BLaER1 (cell line): ENCODE results near the gene SKIDA1.
A peak's percentile ranks its signal among the peaks of the same experiment; 100 is the strongest.

Experiments used
- H3K27ac ChIP-seq: shearing (Covaris generic); formaldehyde crosslinking; 2 replicates; pipeline ENCODE4 v1.8.1; 2022
- H3K27me3 ChIP-seq: shearing (Covaris generic); formaldehyde crosslinking; 2 replicates; pipeline ENCODE4 v1.8.1; 2022
- H3K36me3 ChIP-seq: shearing (Covaris generic); formaldehyde crosslinking; 2 replicates; pipeline ENCODE4 v1.8.1; 2022
- H3K4me1 ChIP-seq: shearing (Covaris generic); formaldehyde crosslinking; 2 replicates; pipeline ENCODE4 v1.8.1; 2022
- H3K4me2 ChIP-seq: shearing (Covaris generic); formaldehyde crosslinking; 2 replicates; pipeline ENCODE4 v1.8.1; 2022
- H3K4me3 ChIP-seq: shearing (Covaris generic); formaldehyde crosslinking; 2 replicates; pipeline ENCODE4 v1.8.1; 2022
- H3K9ac ChIP-seq: shearing (Covaris generic); formaldehyde crosslinking; 2 replicates; pipeline ENCODE4 v1.8.1; 2022
- H3K9me3 ChIP-seq: shearing (Covaris generic); formaldehyde crosslinking; 2 replicates; pipeline ENCODE4 v1.8.1; 2022
- H4K20me1 ChIP-seq: shearing (Covaris generic); formaldehyde crosslinking; 2 replicates; pipeline ENCODE4 v1.8.1; 2022
- Cebpa-rat ChIP-seq: shearing (Covaris generic); IDR thresholded peaks from 2 replicates; pipeline ENCODE4 v1.8.1; 2022

The SKIDA1 gene

DNA sequence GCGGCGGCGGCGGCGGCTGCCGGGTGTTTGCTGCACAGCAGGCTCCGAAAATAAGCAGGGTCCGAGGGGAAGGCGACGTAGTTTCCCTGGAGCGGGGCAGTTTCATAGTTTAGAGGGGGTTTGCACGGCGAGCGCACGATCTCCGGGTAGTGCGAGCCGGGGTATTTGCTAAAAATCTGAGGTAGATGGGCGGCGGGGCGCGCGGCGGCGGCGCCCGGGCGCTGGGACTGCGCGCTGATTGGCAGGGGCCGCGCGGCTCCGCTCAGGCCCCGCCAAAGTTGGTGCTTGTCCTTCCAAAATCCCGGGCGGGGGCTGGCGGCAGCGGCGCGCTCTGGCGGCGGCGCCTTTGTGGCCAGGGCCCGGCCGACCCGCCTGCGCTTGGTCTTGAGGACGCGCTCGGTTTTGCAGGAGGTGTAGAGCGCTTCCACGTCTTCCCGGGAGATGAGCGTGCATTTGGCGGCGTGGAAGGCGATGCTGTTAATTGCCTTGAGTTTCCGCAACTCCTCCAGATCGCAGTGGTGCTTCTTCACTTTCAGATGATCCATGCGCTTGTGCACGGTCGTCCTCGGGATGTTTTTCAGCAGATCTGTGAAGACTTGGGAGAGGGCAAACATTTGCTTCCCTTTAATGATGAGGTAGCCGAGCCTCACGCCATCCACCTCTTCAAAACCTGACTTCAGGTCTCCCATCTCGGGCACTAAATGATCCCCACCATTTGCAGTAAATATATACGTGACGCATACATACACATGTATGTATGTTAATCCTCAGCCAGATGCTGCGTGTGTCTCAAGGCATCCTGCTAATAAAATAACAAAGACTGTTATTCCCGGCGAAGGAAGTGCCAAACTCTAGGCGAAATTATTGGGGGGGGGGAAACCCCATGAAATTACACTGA is 8.1 kb downstream of the SKIDA1 start:
- TF ChIP-seq Cebpa-rat, result no peak
- H4K20me1 ChIP-seq, result peaks cover 95% of the 10 kb centered on the region
- no peaks in the 10 kb centered on the region for H3K9me3 ChIP-seq
- H3K27ac ChIP-seq, result no peak overlapping the region
- no peak overlapping the region for H3K9ac ChIP-seq
- H3K4me1 ChIP-seq, result peaks cover 6% of the 10 kb centered on the region
- peak overlapping the region; percentile 49 for H3K4me3 ChIP-seq
- peaks cover 100% of the 10 kb centered on the region for H3K27me3 ChIP-seq
- H3K4me2 ChIP-seq, result peak overlapping the region; percentile 72
- no peaks in the 10 kb centered on the region for H3K36me3 ChIP-seq

DNA sequence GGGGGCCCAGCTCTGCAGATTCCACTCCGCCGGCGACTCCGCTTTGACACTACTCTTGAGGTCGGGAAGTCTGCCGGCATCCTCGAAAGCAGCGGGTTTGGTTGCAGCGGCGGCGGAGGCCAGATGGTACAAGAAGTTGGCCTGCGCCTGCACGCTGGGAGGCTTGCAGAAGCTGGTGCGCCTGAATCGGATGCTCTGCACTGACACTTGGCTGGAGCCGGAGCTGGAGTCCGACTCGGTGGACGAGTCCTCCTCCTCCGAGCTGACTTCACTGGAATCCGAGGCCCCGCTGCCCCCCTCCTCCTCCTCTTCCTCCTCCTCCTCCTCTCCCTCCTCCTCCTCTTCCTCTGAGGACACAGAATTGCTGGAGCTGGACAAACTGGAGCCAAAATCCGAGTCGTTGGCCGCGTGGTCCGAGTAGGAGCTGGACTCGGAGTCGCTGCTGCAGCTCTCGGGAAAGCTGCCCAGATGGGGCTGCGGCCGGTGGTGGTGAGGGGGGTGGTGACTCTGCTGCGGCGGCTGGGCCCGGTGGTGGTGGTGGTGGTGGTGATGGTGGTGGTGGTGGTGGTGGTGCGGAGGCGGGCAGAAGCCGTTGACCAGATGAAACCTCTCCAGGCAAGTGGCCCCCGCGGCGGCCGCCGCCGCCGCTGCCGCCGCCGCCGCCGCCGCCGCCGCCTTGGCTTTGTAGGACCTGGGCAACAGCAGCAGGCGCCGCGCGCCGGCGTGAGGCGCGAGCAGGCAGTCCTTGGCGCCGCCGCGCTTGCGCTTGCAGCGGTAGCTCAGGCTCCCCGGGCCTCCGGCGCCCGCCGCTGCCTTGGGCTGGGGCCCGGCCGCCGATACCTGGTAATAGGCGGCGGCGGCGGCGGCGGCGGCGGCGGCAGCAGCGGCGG is 9.0 kb downstream of the SKIDA1 start:
- Histone ChIP-seq H3K9ac (no peak overlapping the region), H3K4me1 (peaks cover 6% of the 10 kb centered on the region), H4K20me1 (peaks cover 98% of the 10 kb centered on the region), H3K4me2 (peak overlapping the region; percentile 72), H3K36me3 (no peaks in the 10 kb centered on the region), H3K9me3 (no peaks in the 10 kb centered on the region), H3K4me3 (peak overlapping the region; percentile 49), H3K27ac (no peak overlapping the region), H3K27me3 (peaks cover 100% of the 10 kb centered on the region)
- TF ChIP-seq Cebpa-rat, result no peak

DNA sequence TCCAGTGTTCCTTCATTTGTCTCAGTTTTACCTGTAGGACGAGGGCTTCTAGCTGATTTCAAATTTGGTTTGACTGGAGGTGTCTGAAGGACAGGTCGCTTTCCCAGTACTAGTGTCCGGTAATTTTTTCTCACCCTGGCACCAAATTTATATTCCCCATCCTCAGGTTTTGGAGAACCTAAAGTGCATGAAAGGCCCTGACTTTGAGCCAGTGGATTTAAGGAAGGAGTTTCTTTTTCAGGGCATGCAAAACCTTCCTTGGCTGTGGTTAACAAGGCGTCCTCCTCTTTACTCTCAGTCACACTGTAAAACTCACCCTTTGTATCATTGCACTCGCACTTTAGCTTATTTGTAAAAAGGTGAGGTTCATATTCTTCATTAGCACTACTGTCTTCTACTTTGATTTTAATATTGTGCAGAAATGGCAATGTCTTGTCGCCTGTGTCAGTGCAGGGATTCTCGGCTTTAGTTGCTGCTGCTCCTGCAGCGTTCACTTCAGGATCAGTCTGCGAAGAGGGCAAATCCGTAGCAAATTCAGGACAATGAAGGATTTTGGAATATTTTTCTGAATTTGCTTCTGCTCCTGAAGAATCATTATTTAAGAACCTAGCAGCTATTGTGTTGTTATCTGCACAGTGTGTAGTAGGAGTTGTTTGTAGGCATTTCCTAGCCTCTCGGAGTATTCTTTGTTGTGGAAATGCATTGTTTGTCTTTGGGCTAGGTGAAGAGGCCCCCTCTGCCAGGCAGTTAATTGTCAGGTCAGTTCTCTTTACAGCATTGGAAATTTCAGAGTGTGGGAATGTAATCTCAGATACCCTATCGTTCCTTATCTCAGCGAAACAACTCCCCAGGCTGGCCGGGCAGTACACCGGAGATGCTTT is 9.9 kb downstream of the SKIDA1 start:
- Histone ChIP-seq H3K27ac (no peak overlapping the region), H3K4me1 (peaks cover 6% of the 10 kb centered on the region)

DNA sequence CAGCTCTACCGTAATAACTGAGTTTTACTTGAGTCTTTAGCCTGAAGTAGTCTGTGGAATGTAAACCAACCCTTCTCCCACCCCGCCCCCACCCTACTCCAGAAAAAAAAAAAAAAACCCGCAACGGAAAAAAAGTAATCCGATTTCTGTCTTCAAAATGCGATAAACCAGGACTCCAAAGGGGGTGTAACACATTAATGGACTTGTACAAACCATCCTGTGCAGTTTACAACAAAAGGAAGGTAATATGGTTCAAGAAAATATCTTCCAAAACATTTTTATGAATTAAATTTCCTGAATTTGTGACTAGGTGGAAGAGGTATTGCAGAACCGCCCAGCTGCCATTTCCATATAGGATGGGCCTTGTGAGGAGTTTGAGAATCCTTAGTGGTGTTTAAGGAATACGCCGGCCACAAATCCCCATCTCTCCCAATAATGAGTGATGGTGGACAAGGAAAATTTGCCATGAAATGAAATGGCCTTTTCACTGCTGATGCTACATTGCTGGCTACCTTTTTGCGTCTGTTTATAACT is 10.6 kb downstream of the SKIDA1 start:
- no peak overlapping the region for H3K27ac ChIP-seq
- peaks cover 100% of the 10 kb centered on the region for H3K27me3 ChIP-seq
- TF ChIP-seq Cebpa-rat, result no peak
- peaks cover 98% of the 10 kb centered on the region for H4K20me1 ChIP-seq
- H3K4me2 ChIP-seq, result no peak overlapping the region
- H3K36me3 ChIP-seq, result no peaks in the 10 kb centered on the region
- peaks cover 6% of the 10 kb centered on the region for H3K4me1 ChIP-seq
- peaks cover 1% of the 10 kb centered on the region; the same call in 1 of the 2 replicates for H3K9me3 ChIP-seq
- no peak overlapping the region for H3K9ac ChIP-seq
- H3K4me3 ChIP-seq, result no peak overlapping the region

More for the DNA sequence above, 9.9 kb downstream of the SKIDA1 start:
- H3K27me3 ChIP-seq, result peaks cover 100% of the 10 kb centered on the region
- H3K9ac ChIP-seq, result no peak overlapping the region
- H3K36me3 ChIP-seq, result no peaks in the 10 kb centered on the region
- H3K9me3 ChIP-seq, result no peaks in the 10 kb centered on the region
- TF ChIP-seq Cebpa-rat, result no peak
- H3K4me3 ChIP-seq, result no peak overlapping the region
- no peak overlapping the region for H3K4me2 ChIP-seq
- H4K20me1 ChIP-seq, result peaks cover 98% of the 10 kb centered on the region

DNA sequence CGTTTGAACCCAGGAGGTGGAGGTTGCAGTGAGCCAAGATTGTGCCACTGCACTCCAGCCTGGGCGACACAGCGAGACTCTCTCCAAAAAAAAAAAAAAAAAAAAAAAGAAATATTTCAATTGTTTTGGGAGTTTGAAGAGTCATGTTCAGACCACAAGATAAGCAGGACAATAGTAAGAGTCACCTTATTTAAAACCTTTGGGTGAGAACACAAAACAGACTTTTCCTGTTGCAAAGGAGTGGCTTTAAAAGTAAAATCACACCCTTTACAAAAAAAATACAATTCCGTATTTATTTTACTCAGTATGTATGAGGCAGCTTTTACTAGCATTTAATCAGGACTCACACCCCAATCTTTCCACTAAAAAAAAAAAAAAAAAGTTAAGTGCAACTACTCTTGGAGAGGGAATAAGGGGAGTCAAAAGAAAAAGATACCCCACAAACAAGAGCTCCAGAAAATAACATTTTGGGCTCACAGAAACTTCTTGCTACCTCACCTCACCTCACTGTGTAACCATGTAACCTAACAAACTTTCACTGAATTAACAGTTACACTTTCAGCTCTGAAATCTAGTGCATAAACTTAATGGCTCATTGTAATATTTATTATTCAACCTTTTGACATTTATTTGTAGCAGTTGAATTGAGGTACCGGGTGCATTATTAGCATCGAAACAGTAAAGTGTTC is 11.2 kb downstream of the SKIDA1 start:
- TF ChIP-seq Cebpa-rat, result no peak
- Histone ChIP-seq H3K4me1 (peaks cover 6% of the 10 kb centered on the region), H3K9ac (no peak overlapping the region), H3K27me3 (peaks cover 100% of the 10 kb centered on the region), H4K20me1 (peaks cover 98% of the 10 kb centered on the region), H3K9me3 (peaks cover 6% of the 10 kb centered on the region; the same call in 1 of the 2 replicates), H3K4me3 (no peak overlapping the region), H3K36me3 (no peaks in the 10 kb centered on the region), H3K27ac (no peak overlapping the region), H3K4me2 (no peak overlapping the region)

DNA sequence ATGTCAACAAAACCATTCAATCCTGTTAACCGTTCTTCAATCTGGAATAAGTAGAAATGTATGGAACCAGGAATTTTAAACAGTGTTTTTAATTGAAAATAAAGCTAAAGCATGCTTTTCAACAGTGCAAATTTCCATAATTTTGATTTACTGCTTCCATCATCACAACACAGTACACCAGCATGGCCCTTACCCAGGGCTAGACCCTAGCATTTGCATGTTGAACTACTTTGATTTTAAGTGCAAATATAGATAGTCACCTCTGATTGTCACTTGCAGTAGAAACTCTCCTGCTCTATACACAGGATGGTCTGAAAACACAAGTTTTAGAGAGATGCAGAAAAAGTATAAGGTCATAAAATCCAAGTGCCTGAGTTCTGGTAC is 12.1 kb downstream of the SKIDA1 start:
- Histone ChIP-seq H3K9ac (no peak overlapping the region), H3K36me3 (no peaks in the 10 kb centered on the region), H3K4me2 (no peak overlapping the region), H3K27me3 (peaks cover 100% of the 10 kb centered on the region), H3K4me1 (peaks cover 6% of the 10 kb centered on the region), H3K4me3 (no peak overlapping the region), H4K20me1 (peaks cover 98% of the 10 kb centered on the region), H3K27ac (no peak overlapping the region), H3K9me3 (peaks cover 6% of the 10 kb centered on the region; the same call in 1 of the 2 replicates)
- TF ChIP-seq Cebpa-rat, result no peak

DNA sequence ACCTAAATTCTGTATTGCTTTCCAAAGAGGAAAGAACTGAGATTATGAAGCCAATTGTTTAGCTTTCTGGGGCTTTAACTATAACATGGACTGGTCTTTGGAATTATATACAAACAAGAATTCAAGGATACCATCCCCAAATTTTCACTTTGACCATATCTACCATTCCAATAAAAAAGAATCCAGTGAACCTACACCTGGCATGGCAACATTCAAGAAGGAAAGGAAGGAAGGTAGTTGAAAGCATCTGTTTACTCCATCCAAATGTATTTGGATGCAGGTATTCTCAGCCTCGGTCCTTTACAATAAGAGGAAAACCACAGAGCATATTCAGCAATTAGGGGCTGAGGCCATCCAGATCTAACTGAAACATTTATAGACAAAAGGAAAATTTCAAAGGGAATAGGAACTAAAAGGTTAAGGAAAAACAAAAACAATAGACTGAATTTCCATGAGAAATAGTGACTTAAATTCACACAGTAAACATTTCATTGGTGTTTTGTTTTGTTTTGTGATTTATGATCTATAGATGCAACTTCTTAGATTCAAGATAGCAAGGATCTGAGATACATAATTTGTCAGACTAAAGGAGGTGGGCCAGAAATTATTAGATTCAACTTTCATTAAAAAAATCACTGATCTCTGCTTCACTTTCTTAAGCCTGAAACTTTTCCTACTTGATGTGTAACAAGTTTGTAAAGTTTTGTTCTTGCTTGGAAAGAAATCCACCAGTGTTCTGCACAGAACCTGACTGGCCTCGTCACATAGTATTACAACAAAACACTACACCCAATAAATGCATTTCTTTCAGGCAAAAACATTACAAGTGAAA is 12.7 kb downstream of the SKIDA1 start:
- Histone ChIP-seq H3K27me3 (peaks cover 100% of the 10 kb centered on the region), H4K20me1 (peaks cover 98% of the 10 kb centered on the region), H3K36me3 (no peaks in the 10 kb centered on the region), H3K9ac (no peak overlapping the region), H3K4me2 (no peak overlapping the region), H3K4me1 (peaks cover 6% of the 10 kb centered on the region), H3K4me3 (no peak overlapping the region), H3K27ac (no peak overlapping the region), H3K9me3 (peaks cover 6% of the 10 kb centered on the region; the same call in 1 of the 2 replicates)
- TF ChIP-seq Cebpa-rat, result no peak
